Esophagus squamous epithelium (tissue), 5 donors: ENCODE measurements around the gene ATP2A3. TPM values are rescaled to one million over a fixed set of nuclear protein-coding genes. Genes with fewer than 3 reads are reported as not detected.

Experiments used
- DNase-seq: peaks from one replicate; lab custom pipeline; 2025; lab: John Stamatoyannopoulos, UW
- H3K27ac ChIP-seq, 4 donors: fragments of 200-600 bp; sonication (generic); one replicate each; pipeline ENCODE4 v1.5.1; 2016 to 2019; ENCODE audit warnings: mild to moderate bottlenecking in 1 of 4
- H3K27me3 ChIP-seq, 4 donors: fragments of 200-600 bp; sonication (generic); 1 replicate in 3 of 4; 2 replicates in 1 of 4; pipeline versions ENCODE4 v1.5.1 to v1.6.0; 2017 to 2021; ENCODE audit warnings: antibody characterized with exemption in 1 of 4
- H3K36me3 ChIP-seq, 3 donors: fragments of 200-600 bp; sonication (generic); one replicate each; pipeline ENCODE4 v1.5.1; 2016 to 2019
- H3K4me1 ChIP-seq, 3 donors: fragments of 200-600 bp; sonication (generic); one replicate each; pipeline ENCODE4 v1.5.1; 2017 to 2019
- H3K4me3 ChIP-seq, 4 donors: fragments of 200-600 bp; sonication (generic); 1 replicate in 3 of 4; 2 replicates in 1 of 4; pipeline ENCODE4 v1.5.1; 2016 to 2019; ENCODE audit warnings: mild to moderate bottlenecking in 2 of 4, moderate library complexity in 1 of 4
- H3K9me3 ChIP-seq, 3 donors: fragments of 200-600 bp; sonication (generic); one replicate each; pipeline ENCODE4 v1.5.1; 2016 to 2019
- POLR2A ChIP-seq, 4 donors: fragments of 450-650 bp; IDR thresholded peaks; one replicate each; pipeline ENCODE4 v1.6.1; 2017; ENCODE audit warnings: antibody characterized with exemption in 4 of 4, mild to moderate bottlenecking in 4 of 4, moderate library complexity in 3 of 4
- WGBS, 2 donors: methylation state at CpG; one replicate each; pipeline ENCODE4 v1.1.5; 2018; 5-methylcytosine and 5-hydroxymethylcytosine counted together
- intact Hi-C: fragments of 100-400 bp; cut with DNase I; formaldehyde crosslinking; loops from one replicate; pipeline ENCODE4 v1.15.0; 2022
- total RNA-seq, 4 donors: library from RNA; depleted of rRNA; stranded (reverse); fragments of >200 nt; gene quantifications; one replicate each; pipeline ENCODE4 v1.1.0, GENCODE V29; 2016
- TF ChIP-seq, protein P1 (sequence below), 6 experiments: fragments of 450-650 bp in 4 of 6; fragments of 200-600 bp in 2 of 6; sonication (generic) in 2 of 6; IDR thresholded peaks; one replicate each; pipeline ENCODE4 v1.5.1; 2016 to 2019; ENCODE audit warnings: antibody characterized with exemption in 6 of 6, mild to moderate bottlenecking in 4 of 6, moderate library complexity in 4 of 6
- donor health status: DM: yes; HTN: yes; CAD: no.

ATP2A3 gene
- total RNA-seq, 4 donors from 2014 or later, result 2.7 to 9.9 (median 5.3) TPM

- intact Hi-C loops, result no loop called here
- DNase-seq, result no peak
- no peaks in the 10 kb centered on the region for H3K9me3 ChIP-seq
- H3K27me3 ChIP-seq, result no peaks in the 10 kb centered on the region
- TF ChIP-seq POLR2A (IDR thresholded peaks at IDR 0.05), result no peak
- TF ChIP-seq, protein P1, sequence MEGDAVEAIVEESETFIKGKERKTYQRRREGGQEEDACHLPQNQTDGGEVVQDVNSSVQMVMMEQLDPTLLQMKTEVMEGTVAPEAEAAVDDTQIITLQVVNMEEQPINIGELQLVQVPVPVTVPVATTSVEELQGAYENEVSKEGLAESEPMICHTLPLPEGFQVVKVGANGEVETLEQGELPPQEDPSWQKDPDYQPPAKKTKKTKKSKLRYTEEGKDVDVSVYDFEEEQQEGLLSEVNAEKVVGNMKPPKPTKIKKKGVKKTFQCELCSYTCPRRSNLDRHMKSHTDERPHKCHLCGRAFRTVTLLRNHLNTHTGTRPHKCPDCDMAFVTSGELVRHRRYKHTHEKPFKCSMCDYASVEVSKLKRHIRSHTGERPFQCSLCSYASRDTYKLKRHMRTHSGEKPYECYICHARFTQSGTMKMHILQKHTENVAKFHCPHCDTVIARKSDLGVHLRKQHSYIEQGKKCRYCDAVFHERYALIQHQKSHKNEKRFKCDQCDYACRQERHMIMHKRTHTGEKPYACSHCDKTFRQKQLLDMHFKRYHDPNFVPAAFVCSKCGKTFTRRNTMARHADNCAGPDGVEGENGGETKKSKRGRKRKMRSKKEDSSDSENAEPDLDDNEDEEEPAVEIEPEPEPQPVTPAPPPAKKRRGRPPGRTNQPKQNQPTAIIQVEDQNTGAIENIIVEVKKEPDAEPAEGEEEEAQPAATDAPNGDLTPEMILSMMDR (IDR thresholded peaks at IDR 0.05), result no peak
- no peaks in the 10 kb centered on the region for H3K36me3 ChIP-seq
- 93 to 100% methylated on average over 1 to 2 of the region's 2 CpGs for WGBS, 2 donors
- no peak overlapping the region for H3K27ac ChIP-seq
- H3K4me1 ChIP-seq, result peaks cover 13 to 52% (median 24%) of the 10 kb centered on the region in 3 donors
- no peak overlapping the region for H3K4me3 ChIP-seq
Measured at GRCh38 chr17:3912827-3913226, 51.4 kb downstream of the ATP2A3 start.

- Histone ChIP-seq H3K27ac (peak overlapping the region in 3 of 4 donors; percentile 12 to 48 (median 23)), H3K36me3 (no peaks in the 10 kb centered on the region)
Measured at GRCh38 chr17:3911271-3912053, 52.8 kb downstream of the ATP2A3 start.

DNA sequence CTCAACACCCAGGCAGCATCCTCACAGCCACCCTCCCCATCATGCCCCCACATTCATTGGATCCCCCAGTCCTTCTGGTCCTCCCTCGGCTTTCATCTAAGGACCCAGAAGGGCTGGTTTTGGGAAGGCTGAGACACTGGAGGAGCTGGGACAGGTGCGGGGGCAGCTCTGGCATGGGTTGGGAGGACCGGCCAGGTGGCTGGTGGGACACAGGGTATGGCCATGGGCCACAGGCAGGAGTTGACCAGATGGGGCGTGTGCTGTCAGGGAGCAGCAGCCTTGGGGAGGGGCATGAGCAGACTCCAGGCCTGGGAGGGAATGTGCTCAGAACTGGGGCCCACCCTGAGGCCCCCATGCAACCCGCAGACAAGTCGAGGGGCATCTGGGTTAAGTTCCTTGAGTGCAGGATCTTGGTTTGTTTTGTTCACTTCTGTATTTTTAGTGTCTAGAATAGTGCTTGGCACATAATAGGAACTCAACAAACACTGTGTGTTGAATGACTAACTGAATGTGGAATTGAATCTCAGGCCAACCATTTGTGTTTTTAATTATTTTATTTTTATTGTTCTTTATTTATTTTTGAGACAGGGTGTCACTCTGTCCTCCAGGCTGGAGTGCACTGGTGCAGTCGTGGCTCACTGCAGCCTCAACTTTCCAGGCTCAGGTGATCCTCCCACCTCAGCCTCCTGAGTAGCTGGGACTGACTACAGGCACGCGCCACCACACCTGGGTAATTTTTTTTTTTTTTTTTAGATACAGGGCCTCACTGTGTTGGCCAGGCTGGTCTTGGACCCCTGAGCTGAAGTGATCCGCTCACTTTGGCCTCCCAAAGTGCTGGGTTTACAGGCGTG, 53.6 kb downstream of the ATP2A3 start:
- intact Hi-C loops, result no loop called here
- no peak for TF ChIP-seq POLR2A (IDR thresholded peaks at IDR 0.05)
- TF ChIP-seq, protein P1 (IDR thresholded peaks at IDR 0.05), result no peak
- no peaks in the 10 kb centered on the region for H3K9me3 ChIP-seq
- no peak overlapping the region for H3K4me3 ChIP-seq
- DNase-seq, result no peak
- peak overlapping the region in 3 of 4 donors; percentile 12 to 48 (median 21) for H3K27ac ChIP-seq
- H3K27me3 ChIP-seq, result no peaks in the 10 kb centered on the region
- peaks cover 0 to 34% (median 8%) of the 10 kb centered on the region in 3 donors for H3K4me1 ChIP-seq
- no peaks in the 10 kb centered on the region for H3K36me3 ChIP-seq
- WGBS, 2 donors, result 62 to 71% methylated on average over 7 to 10 of the region's 11 CpGs

More at GRCh38 chr17:3911271-3912053, 52.8 kb downstream of the ATP2A3 start:
- 56 to 59% methylated on average over 15 to 22 of the region's 30 CpGs for WGBS, 2 donors
- Histone ChIP-seq H3K27me3 (no peaks in the 10 kb centered on the region), H3K9me3 (no peaks in the 10 kb centered on the region), H3K4me1 (peaks cover 4 to 38% (median 12%) of the 10 kb centered on the region in 3 donors), H3K4me3 (no peak overlapping the region)
- TF ChIP-seq, protein P1 (IDR thresholded peaks at IDR 0.05), result no peak
- no peak for TF ChIP-seq POLR2A (IDR thresholded peaks at IDR 0.05)
- no peak for DNase-seq
- intact Hi-C loops, result no loop called here

GRCh38 chr17:3909257-3909656, 55.0 kb downstream of the ATP2A3 start:
- H3K4me1 ChIP-seq, result peaks cover 0 to 24% (median 8%) of the 10 kb centered on the region in 3 donors
- H3K9me3 ChIP-seq, result no peaks in the 10 kb centered on the region
- no peak overlapping the region for H3K4me3 ChIP-seq
- H3K36me3 ChIP-seq, result no peaks in the 10 kb centered on the region
- DNase-seq, result no peak
- no peak overlapping the region for H3K27ac ChIP-seq
- no peaks in the 10 kb centered on the region for H3K27me3 ChIP-seq
- intact Hi-C loops, result loop anchor here (5.0 kb wide), 1 partner anchor 42 kb away; no protein-coding TSS in a partner anchor
- TF ChIP-seq, protein P1 (IDR thresholded peaks at IDR 0.05), result no peak
- no peak for TF ChIP-seq POLR2A (IDR thresholded peaks at IDR 0.05)
- whole genome bisulfite sequencing, 2 donors, result 87 to 91% methylated on average over 7 to 12 of the region's 12 CpGs
